HEK293 (cell line): Measurements from ENCODE around the gene BABAM1.

Experiments
- BCL11A ChIP-seq: fragments of 450-650 bp; formaldehyde crosslinking; IDR thresholded peaks from 2 replicates; pipeline ENCODE4 v1.5.1; 2016; ENCODE audit warnings: low read depth, missing biosample characterization, missing genetic modification characterization
- GLIS2 ChIP-seq: fragments of 450-650 bp; formaldehyde crosslinking; IDR thresholded peaks from 2 replicates; pipeline ENCODE4 v1.5.1; 2016; ENCODE audit warnings: missing biosample characterization, missing genetic modification characterization
- INSM2 ChIP-seq: fragments of 450-650 bp; formaldehyde crosslinking; IDR thresholded peaks from 2 replicates; pipeline ENCODE4 v1.5.1; 2016; ENCODE audit warnings: missing biosample characterization, missing genetic modification characterization
- KLF7 ChIP-seq: fragments of 450-650 bp; formaldehyde crosslinking; IDR thresholded peaks from 2 replicates; pipeline ENCODE4 v1.5.1; 2016; ENCODE audit warnings: missing biosample characterization, missing genetic modification characterization, borderline replicate concordance
- MYNN ChIP-seq: fragments of 450-650 bp; formaldehyde crosslinking; IDR thresholded peaks from 2 replicates; pipeline ENCODE4 v1.5.1; 2016; ENCODE audit warnings: missing biosample characterization, missing genetic modification characterization, borderline replicate concordance
- MZF1 ChIP-seq: fragments of 450-650 bp; formaldehyde crosslinking; IDR thresholded peaks from 2 replicates; pipeline ENCODE4 v1.5.1; 2017; ENCODE audit warnings: missing biosample characterization, missing genetic modification characterization, borderline replicate concordance
- TSHZ1 ChIP-seq: fragments of 450-650 bp; formaldehyde crosslinking; IDR thresholded peaks from 2 replicates; pipeline ENCODE4 v1.5.1; 2016; ENCODE audit warnings: missing biosample characterization, missing genetic modification characterization, borderline replicate concordance
- ZBTB20 ChIP-seq: fragments of 450-650 bp; formaldehyde crosslinking; IDR thresholded peaks from 2 replicates; pipeline ENCODE4 v1.5.1; 2016; ENCODE audit warnings: missing biosample characterization, missing genetic modification characterization
- ZBTB7A ChIP-seq: fragments of 450-650 bp; formaldehyde crosslinking; IDR thresholded peaks from 2 replicates; pipeline ENCODE4 v1.5.1; 2016; ENCODE audit warnings: low read depth, missing biosample characterization, missing genetic modification characterization
- ZFP37 ChIP-seq: fragments of 450-650 bp; formaldehyde crosslinking; IDR thresholded peaks from 2 replicates; pipeline ENCODE4 v1.5.1; 2016; ENCODE audit warnings: missing biosample characterization, missing genetic modification characterization
- ZNF138 ChIP-seq: fragments of 450-650 bp; formaldehyde crosslinking; IDR thresholded peaks from 2 replicates; pipeline ENCODE4 v1.5.1; 2016; ENCODE audit warnings: missing biosample characterization, missing genetic modification characterization, borderline replicate concordance
- ZNF335 ChIP-seq: fragments of 450-650 bp; formaldehyde crosslinking; conservative IDR thresholded peaks from 2 replicates; pipeline ENCODE4 v1.5.1; 2016; ENCODE audit warnings: missing biosample characterization, missing genetic modification characterization
- ZNF501 ChIP-seq: fragments of 450-650 bp; formaldehyde crosslinking; IDR thresholded peaks from 2 replicates; pipeline ENCODE4 v1.5.1; 2016; ENCODE audit warnings: missing biosample characterization, missing genetic modification characterization
- ZNF585B ChIP-seq: fragments of 450-650 bp; formaldehyde crosslinking; IDR thresholded peaks from 2 replicates; pipeline ENCODE4 v1.5.1; 2016; ENCODE audit warnings: missing biosample characterization, missing genetic modification characterization
- ZNF623 ChIP-seq: fragments of 450-650 bp; formaldehyde crosslinking; IDR thresholded peaks from 2 replicates; pipeline ENCODE4 v1.5.1; 2016; ENCODE audit warnings: missing biosample characterization, missing genetic modification characterization
- ZNF624 ChIP-seq: fragments of 450-650 bp; formaldehyde crosslinking; IDR thresholded peaks from 2 replicates; pipeline ENCODE4 v1.5.1; 2017; ENCODE audit warnings: missing biosample characterization, missing genetic modification characterization
- ZNF747 ChIP-seq: fragments of 450-650 bp; formaldehyde crosslinking; IDR thresholded peaks from 2 replicates; pipeline ENCODE4 v1.5.1; 2016; ENCODE audit warnings: missing biosample characterization, missing genetic modification characterization
- ZSCAN16 ChIP-seq: fragments of 450-650 bp; formaldehyde crosslinking; IDR thresholded peaks from 2 replicates; pipeline ENCODE4 v1.5.1; 2016; ENCODE audit warnings: missing biosample characterization, missing genetic modification characterization
- TF ChIP-seq, protein P1 (sequence below): fragments of 450-650 bp; formaldehyde crosslinking; IDR thresholded peaks from 2 replicates; pipeline ENCODE4 v1.5.1; 2016; ENCODE audit warnings: missing biosample characterization, missing genetic modification characterization
- TF ChIP-seq, protein P2 (sequence below): fragments of 450-650 bp; formaldehyde crosslinking; IDR thresholded peaks from 2 replicates; pipeline ENCODE4 v1.5.1; 2016; ENCODE audit warnings: missing biosample characterization, missing genetic modification characterization
- TF ChIP-seq, protein P3 (sequence below): fragments of 450-650 bp; formaldehyde crosslinking; IDR thresholded peaks from 2 replicates; pipeline ENCODE4 v1.5.1; 2016; ENCODE audit warnings: missing biosample characterization, missing genetic modification characterization
- TF ChIP-seq, protein P4 (sequence below): fragments of 450-650 bp; formaldehyde crosslinking; IDR thresholded peaks from 2 replicates; pipeline ENCODE4 v1.5.1; 2016; ENCODE audit warnings: missing biosample characterization, missing genetic modification characterization
- TF ChIP-seq, protein P5 (sequence below): IDR thresholded peaks from 2 replicates; pipeline ENCODE4 v1.6.1; 2011; ENCODE audit warnings: mild to moderate bottlenecking, low read depth, low read length, borderline replicate concordance

BABAM1 gene

DNA sequence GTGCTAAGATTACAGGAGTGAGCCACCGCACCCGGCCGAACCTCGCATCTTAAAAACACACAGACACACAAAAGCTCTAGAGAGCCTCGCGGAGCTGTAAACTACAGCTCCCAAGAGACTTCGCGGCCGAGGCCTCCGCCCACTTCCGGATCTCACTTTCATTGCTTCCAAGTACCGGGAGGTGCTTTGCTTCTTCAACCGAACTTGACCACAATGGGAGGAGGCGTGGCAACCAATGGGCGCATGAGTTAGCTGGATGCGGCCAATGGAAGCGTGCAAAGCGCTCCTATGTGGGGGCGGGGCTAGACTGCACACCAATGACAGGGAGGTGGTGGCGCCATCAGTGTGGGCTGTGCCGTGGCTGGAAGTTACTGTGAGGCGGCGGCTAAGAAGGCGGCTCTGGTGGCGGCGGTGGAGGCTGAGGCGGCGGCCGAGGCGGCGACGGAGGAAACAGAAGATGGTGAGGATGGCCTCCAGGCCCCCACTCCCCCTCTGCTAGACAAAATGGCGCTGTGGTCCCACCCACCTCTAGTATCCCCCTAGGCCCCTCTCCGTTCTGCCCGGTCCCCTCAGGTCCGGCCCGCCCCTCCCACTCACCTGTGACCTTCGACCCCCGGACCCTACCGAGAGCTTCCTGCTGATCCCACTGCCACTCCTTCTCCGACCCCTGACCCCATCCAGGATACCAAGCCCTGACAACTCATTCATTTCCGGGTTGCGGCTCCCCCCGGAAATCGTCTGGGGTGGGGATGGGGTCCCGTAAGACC is 42.1 kb downstream of the BABAM1 start, which contains the start of gene DDA1 (continued):
- TF ChIP-seq, protein P1, sequence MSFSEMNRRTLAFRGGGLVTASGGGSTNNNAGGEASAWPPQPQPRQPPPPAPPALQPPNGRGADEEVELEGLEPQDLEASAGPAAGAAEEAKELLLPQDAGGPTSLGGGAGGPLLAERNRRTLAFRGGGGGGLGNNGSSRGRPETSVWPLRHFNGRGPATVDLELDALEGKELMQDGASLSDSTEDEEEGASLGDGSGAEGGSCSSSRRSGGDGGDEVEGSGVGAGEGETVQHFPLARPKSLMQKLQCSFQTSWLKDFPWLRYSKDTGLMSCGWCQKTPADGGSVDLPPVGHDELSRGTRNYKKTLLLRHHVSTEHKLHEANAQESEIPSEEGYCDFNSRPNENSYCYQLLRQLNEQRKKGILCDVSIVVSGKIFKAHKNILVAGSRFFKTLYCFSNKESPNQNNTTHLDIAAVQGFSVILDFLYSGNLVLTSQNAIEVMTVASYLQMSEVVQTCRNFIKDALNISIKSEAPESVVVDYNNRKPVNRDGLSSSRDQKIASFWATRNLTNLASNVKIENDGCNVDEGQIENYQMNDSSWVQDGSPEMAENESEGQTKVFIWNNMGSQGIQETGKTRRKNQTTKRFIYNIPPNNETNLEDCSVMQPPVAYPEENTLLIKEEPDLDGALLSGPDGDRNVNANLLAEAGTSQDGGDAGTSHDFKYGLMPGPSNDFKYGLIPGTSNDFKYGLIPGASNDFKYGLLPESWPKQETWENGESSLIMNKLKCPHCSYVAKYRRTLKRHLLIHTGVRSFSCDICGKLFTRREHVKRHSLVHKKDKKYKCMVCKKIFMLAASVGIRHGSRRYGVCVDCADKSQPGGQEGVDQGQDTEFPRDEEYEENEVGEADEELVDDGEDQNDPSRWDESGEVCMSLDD (tag by site-specific recombination) = peak; percentile 78
- TF ChIP-seq ZNF585B (tag by site-specific recombination) = no peak
- TF ChIP-seq GLIS2 (tag by site-specific recombination) = peak; percentile 72
- TF ChIP-seq, protein P2, sequence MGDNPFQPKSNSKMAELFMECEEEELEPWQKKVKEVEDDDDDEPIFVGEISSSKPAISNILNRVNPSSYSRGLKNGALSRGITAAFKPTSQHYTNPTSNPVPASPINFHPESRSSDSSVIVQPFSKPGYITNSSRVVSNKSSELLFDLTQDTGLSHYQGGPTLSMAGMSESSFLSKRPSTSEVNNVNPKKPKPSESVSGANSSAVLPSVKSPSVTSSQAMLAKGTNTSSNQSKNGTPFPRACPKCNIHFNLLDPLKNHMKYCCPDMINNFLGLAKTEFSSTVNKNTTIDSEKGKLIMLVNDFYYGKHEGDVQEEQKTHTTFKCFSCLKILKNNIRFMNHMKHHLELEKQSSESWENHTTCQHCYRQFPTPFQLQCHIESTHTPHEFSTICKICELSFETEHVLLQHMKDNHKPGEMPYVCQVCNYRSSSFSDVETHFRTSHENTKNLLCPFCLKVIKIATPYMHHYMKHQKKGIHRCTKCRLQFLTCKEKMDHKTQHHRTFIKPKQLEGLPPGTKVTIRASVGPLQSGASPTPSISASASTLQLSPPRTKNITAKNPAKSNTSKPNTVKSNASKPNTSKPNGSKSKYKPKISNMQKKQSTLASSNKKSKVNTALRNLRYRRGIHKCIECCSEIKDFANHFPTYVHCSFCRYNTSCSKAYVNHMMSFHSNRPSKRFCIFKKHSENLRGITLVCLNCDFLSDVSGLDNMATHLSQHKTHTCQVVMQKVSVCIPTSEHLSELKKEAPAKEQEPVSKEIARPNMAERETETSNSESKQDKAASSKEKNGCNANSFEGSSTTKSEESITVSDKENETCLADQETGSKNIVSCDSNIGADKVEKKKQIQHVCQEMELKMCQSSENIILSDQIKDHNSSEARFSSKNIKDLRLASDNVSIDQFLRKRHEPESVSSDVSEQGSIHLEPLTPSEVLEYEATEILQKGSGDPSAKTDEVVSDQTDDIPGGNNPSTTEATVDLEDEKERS (tag by site-specific recombination) = no peak
- peak; percentile 90 for TF ChIP-seq KLF7
- no peak for TF ChIP-seq MYNN (tag by site-specific recombination)
- TF ChIP-seq MZF1 (tag by site-specific recombination) = no peak
- no peak; the same call in 1 of the 2 replicates for TF ChIP-seq INSM2 (tag by site-specific recombination)
- TF ChIP-seq ZNF747 (tag by site-specific recombination) = no peak
- TF ChIP-seq, protein P3, sequence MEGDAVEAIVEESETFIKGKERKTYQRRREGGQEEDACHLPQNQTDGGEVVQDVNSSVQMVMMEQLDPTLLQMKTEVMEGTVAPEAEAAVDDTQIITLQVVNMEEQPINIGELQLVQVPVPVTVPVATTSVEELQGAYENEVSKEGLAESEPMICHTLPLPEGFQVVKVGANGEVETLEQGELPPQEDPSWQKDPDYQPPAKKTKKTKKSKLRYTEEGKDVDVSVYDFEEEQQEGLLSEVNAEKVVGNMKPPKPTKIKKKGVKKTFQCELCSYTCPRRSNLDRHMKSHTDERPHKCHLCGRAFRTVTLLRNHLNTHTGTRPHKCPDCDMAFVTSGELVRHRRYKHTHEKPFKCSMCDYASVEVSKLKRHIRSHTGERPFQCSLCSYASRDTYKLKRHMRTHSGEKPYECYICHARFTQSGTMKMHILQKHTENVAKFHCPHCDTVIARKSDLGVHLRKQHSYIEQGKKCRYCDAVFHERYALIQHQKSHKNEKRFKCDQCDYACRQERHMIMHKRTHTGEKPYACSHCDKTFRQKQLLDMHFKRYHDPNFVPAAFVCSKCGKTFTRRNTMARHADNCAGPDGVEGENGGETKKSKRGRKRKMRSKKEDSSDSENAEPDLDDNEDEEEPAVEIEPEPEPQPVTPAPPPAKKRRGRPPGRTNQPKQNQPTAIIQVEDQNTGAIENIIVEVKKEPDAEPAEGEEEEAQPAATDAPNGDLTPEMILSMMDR (tag by site-specific recombination) = no peak
- no peak; the same call in 1 of the 2 replicates for TF ChIP-seq ZBTB20 (tag by site-specific recombination)
- no peak for TF ChIP-seq ZNF623 (tag by site-specific recombination)
- TF ChIP-seq, protein P4, sequence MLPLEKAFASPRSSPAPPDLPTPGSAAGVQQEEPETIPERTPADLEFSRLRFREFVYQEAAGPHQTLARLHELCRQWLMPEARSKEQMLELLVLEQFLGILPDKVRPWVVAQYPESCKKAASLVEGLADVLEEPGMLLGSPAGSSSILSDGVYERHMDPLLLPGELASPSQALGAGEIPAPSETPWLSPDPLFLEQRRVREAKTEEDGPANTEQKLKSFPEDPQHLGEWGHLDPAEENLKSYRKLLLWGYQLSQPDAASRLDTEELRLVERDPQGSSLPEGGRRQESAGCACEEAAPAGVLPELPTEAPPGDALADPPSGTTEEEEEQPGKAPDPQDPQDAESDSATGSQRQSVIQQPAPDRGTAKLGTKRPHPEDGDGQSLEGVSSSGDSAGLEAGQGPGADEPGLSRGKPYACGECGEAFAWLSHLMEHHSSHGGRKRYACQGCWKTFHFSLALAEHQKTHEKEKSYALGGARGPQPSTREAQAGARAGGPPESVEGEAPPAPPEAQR = no peak
- no peak for TF ChIP-seq ZNF624
- TF ChIP-seq ZNF501 = no peak
- TF ChIP-seq BCL11A (tag by site-specific recombination) = peak; percentile 60; the same call in 1 of the 2 replicates
- TF ChIP-seq, protein P5, sequence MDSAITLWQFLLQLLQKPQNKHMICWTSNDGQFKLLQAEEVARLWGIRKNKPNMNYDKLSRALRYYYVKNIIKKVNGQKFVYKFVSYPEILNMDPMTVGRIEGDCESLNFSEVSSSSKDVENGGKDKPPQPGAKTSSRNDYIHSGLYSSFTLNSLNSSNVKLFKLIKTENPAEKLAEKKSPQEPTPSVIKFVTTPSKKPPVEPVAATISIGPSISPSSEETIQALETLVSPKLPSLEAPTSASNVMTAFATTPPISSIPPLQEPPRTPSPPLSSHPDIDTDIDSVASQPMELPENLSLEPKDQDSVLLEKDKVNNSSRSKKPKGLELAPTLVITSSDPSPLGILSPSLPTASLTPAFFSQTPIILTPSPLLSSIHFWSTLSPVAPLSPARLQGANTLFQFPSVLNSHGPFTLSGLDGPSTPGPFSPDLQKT = peak; percentile 69; the same call in 1 of the 2 replicates
- TF ChIP-seq ZSCAN16 (tag by site-specific recombination) = no peak
- peak; percentile 93 for TF ChIP-seq ZBTB7A (tag by site-specific recombination)
- TF ChIP-seq ZFP37 (tag by site-specific recombination) = 0 out of 2 replicates have a peak, but pooled peaks have one; percentile 23
- TF ChIP-seq ZNF138 = no peak
- peak; percentile 88 for TF ChIP-seq ZNF335 (tag by site-specific recombination)
- no peak for TF ChIP-seq TSHZ1
